ENCODE data around the gene LRP3. TPM values are rescaled to one million over a fixed set of nuclear protein-coding genes. Genes with fewer than 3 reads are reported as not detected.
A peak's percentile ranks its signal among the peaks of the same experiment; 100 is the strongest.

LRP3 gene
- total RNA-seq, 1 experiment from 2014 or later = 39.4 TPM

DNA sequence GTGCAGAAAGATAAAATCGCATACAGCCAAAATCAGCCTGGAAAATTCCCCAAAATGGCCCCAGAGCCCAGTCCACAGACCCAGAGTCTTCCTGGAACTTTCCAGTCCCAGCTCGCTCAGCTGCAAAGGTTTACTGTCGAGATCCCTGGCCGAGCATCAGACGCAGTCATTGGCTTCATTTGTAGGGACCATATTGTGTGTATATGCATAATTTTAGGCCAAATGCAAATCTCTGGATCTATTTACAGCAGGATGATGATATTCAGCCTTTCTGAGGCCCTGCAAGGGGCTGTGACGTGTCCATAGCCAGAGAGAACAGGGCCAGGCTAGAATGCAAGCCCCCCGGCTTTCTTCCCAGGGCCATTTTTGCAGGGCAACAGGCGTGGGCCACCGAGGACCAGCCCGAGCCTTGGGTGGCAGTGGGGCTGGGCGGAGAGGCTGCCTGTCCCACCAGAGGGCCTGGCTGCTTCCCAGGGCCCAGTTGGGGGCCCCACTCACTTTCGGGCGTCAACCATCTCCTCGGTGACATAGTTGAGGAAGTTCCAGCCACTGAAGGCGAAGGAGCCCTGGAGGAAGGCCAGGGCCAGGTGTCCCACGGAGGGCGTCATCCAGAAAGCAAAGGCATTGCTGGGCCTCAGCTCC, 17.8 kb downstream of the LRP3 start:
- intact Hi-C loops (cut with micrococcal nuclease; ENCODE audit: unreplicated experiment) = no loop called here
- Histone ChIP-seq H3K4me3 (ENCODE audit: low read depth, low read length, poor library complexity, severe bottlenecking) (no peak overlapping the region), H3K9me3 (ENCODE audit: low read depth, low read length, poor library complexity, severe bottlenecking) (no peaks in the 10 kb centered on the region), H3K27me3 (replicated peaks; ENCODE audit: insufficient read depth, low read depth, low read length, poor library complexity) (no peaks in the 10 kb centered on the region), H3K27ac (ENCODE audit: low read depth, low read length, poor library complexity, severe bottlenecking) (no peak overlapping the region), H3K36me3 (ENCODE audit: insufficient read depth, low read length, poor library complexity, severe bottlenecking) (peaks cover 4% of the 10 kb centered on the region), H3K4me1 (ENCODE audit: insufficient read depth, low read length, poor library complexity, severe bottlenecking) (no peaks in the 10 kb centered on the region)
- no TSS peak for BruUV-seq (replicated peaks)
- DNase-seq (ENCODE audit: low spot score) = no peak
- TF ChIP-seq EZH2 (IDR thresholded peaks at IDR 0.05; ENCODE audit: borderline replicate concordance, low read depth, low read length, poor library complexity, severe bottlenecking) = no peak
- CTCF ChIA-PET = no interaction called here
- POLR2A ChIA-PET (ENCODE audit: low non-redundant PET) = no interaction called here

- Histone ChIP-seq H3K4me3 (ENCODE audit: low read depth, low read length, poor library complexity, severe bottlenecking) (no peak overlapping the region), H3K4me1 (ENCODE audit: insufficient read depth, low read length, poor library complexity, severe bottlenecking) (no peaks in the 10 kb centered on the region), H3K36me3 (ENCODE audit: insufficient read depth, low read length, poor library complexity, severe bottlenecking) (no peaks in the 10 kb centered on the region), H3K27ac (ENCODE audit: low read depth, low read length, poor library complexity, severe bottlenecking) (no peak overlapping the region), H3K9me3 (ENCODE audit: low read depth, low read length, poor library complexity, severe bottlenecking) (no peaks in the 10 kb centered on the region), H3K27me3 (replicated peaks; ENCODE audit: insufficient read depth, low read depth, low read length, poor library complexity) (no peaks in the 10 kb centered on the region)
- no peak for DNase-seq (ENCODE audit: low spot score)
- CTCF ChIA-PET = no interaction called here
- no TSS peak for BruUV-seq (replicated peaks)
- POLR2A ChIA-PET (ENCODE audit: low non-redundant PET) = no interaction called here
- intact Hi-C loops (cut with micrococcal nuclease; ENCODE audit: unreplicated experiment) = no loop called here
- no peak for TF ChIP-seq EZH2 (IDR thresholded peaks at IDR 0.05; ENCODE audit: borderline replicate concordance, low read depth, low read length, poor library complexity, severe bottlenecking)
- TF ChIP-seq, protein P1, sequence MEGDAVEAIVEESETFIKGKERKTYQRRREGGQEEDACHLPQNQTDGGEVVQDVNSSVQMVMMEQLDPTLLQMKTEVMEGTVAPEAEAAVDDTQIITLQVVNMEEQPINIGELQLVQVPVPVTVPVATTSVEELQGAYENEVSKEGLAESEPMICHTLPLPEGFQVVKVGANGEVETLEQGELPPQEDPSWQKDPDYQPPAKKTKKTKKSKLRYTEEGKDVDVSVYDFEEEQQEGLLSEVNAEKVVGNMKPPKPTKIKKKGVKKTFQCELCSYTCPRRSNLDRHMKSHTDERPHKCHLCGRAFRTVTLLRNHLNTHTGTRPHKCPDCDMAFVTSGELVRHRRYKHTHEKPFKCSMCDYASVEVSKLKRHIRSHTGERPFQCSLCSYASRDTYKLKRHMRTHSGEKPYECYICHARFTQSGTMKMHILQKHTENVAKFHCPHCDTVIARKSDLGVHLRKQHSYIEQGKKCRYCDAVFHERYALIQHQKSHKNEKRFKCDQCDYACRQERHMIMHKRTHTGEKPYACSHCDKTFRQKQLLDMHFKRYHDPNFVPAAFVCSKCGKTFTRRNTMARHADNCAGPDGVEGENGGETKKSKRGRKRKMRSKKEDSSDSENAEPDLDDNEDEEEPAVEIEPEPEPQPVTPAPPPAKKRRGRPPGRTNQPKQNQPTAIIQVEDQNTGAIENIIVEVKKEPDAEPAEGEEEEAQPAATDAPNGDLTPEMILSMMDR (conservative IDR thresholded peaks at IDR 0.05; ENCODE audit: low read depth, low read length) = no peak
Observed at GRCh38 chr19:33212436-33213172, 18.5 kb downstream of the LRP3 start.

DNA sequence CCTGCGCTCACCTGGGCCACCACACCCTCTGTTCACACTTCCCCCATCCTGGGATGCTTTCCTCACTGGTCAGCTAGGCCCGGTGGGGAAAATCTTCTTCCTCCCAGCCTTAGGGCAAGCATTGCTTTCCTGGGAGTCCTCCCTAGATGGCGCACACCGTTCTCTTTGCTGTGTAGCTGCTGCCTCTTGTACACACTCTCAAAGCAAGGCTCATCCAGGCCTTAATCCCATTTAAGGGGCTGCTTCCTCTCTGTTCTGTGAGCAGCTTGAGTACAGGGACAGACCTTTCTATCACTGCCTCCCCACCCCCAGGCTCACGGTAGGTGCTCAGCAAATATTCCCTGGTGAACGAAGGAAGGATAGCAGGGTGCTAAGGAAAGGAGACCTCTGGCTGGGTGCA, 20.5 kb downstream of the LRP3 start:
- CTCF ChIA-PET = interaction anchor here (0.6 to 1.2 kb wide), 3 partner anchors 25 to 192 kb away, joined by 3 to 6 read pairs (median 5); no protein-coding TSS in a partner anchor

More for the DNA sequence above, 20.5 kb downstream of the LRP3 start:
- BruUV-seq (replicated peaks) = no TSS peak
- Histone ChIP-seq H3K4me3 (ENCODE audit: low read depth, low read length, poor library complexity, severe bottlenecking) (no peak overlapping the region), H3K27me3 (replicated peaks; ENCODE audit: insufficient read depth, low read depth, low read length, poor library complexity) (no peaks in the 10 kb centered on the region), H3K36me3 (ENCODE audit: insufficient read depth, low read length, poor library complexity, severe bottlenecking) (no peaks in the 10 kb centered on the region), H3K9me3 (ENCODE audit: low read depth, low read length, poor library complexity, severe bottlenecking) (no peaks in the 10 kb centered on the region), H3K4me1 (ENCODE audit: insufficient read depth, low read length, poor library complexity, severe bottlenecking) (no peaks in the 10 kb centered on the region), H3K27ac (ENCODE audit: low read depth, low read length, poor library complexity, severe bottlenecking) (no peak overlapping the region)
- POLR2A ChIA-PET (ENCODE audit: low non-redundant PET) = no interaction called here
- TF ChIP-seq EZH2 (IDR thresholded peaks at IDR 0.05; ENCODE audit: borderline replicate concordance, low read depth, low read length, poor library complexity, severe bottlenecking) = no peak
- TF ChIP-seq, protein P1 (conservative IDR thresholded peaks at IDR 0.05; ENCODE audit: low read depth, low read length) = peak; percentile 62
- DNase-seq (ENCODE audit: low spot score) = peak; percentile 63
- intact Hi-C loops (cut with micrococcal nuclease; ENCODE audit: unreplicated experiment) = no loop called here

All from A673 (cell line).